Activated B cell treated with CpG ODN at 0.5 μM for 24 hours (primary cell): ENCODE results near the gene HDAC4. TPM values are rescaled to one million over a fixed set of nuclear protein-coding genes. Genes with fewer than 3 reads are reported as not detected.

Experiments
- ATAC-seq: fragments of 200-7000 bp; cut with Tn5 transposase; one replicate; pipeline ENCODE4 v1.10.0; 2021; ENCODE audit warnings: low read depth, mild to moderate bottlenecking, moderate library complexity
- CTCF ChIA-PET: fragments of 350-600 bp; sonication (Branson Sonifier 250); formaldehyde crosslinking; loops from one replicate; lab custom pipeline; 2021; ENCODE audit warnings: antibody characterized with exemption; lab: Charles Lee
- POLR2A ChIA-PET: fragments of 350-600 bp; sonication (Branson Sonifier 250); formaldehyde crosslinking; loops from one replicate; lab custom pipeline; 2021; ENCODE audit warnings: antibody characterized with exemption; lab: Charles Lee
- DNase-seq: peaks from one replicate; pipeline ENCODE4 v3.0.0; 2022
- H3K27ac Mint-ChIP-seq: one replicate; pipeline ENCODE4 v1.8.0; 2020; ENCODE audit warnings: mixed read lengths
- H3K27me3 Mint-ChIP-seq: one replicate; pipeline ENCODE4 v1.8.0; 2021; ENCODE audit warnings: mixed read lengths
- H3K36me3 Mint-ChIP-seq: one replicate; pipeline ENCODE4 v1.8.0; 2021; ENCODE audit warnings: low read depth, mixed read lengths
- H3K4me1 Mint-ChIP-seq: one replicate; pipeline ENCODE4 v1.8.0; 2021; ENCODE audit warnings: mixed read lengths
- H3K4me3 Mint-ChIP-seq: one replicate; pipeline ENCODE4 v1.8.0; 2020; ENCODE audit warnings: mild to moderate bottlenecking, mixed read lengths
- H3K9me3 Mint-ChIP-seq: one replicate; pipeline ENCODE4 v1.8.0; 2020; ENCODE audit warnings: mixed read lengths
- CTCF ChIP-seq: fragments of 200-600 bp; IDR thresholded peaks from one replicate; pipeline ENCODE4 v1.8.0; 2022; ENCODE audit warnings: antibody characterized with exemption, mild to moderate bottlenecking
- intact Hi-C: fragments of 100-400 bp; cut with micrococcal nuclease; formaldehyde crosslinking; loops from one replicate; pipeline ENCODE4 v1.15.1; 2024
- total RNA-seq: library from RNA; stranded (reverse); gene quantifications from 2 replicates; pipeline ENCODE4 v1.2.3, GENCODE V29; 2022

The HDAC4 gene
- total RNA-seq, 1 donor from 2014 or later, result 31.9 TPM

DNA sequence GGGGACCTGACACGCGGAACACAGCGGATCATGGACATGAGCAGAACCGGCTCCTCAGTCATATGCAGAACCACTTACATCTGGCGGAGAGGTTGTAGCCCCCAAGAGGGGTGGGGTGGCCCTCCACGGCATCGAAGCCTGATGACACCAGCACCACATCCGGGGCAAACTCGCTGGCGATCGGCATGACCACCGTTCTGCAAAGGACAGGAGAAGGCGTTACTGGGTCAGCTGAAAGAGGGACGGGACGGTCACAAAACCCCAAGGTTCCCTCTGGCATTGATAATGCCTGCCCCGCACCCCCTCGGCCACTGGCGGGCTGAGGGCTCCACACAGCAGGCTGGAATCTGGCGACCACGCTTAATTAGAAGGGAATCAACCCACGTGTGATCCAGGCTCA lies 332.4 kb downstream of the HDAC4 start:
- ATAC-seq (no peak), DNase-seq (no peak)
- POLR2A ChIA-PET, result no interaction called here
- Mint-ChIP-seq H3K36me3 (peaks cover 40% of the 10 kb centered on the region), H3K4me1 (no peaks in the 10 kb centered on the region), H3K27ac (no peak overlapping the region), H3K9me3 (no peaks in the 10 kb centered on the region), H3K4me3 (no peak overlapping the region), H3K27me3 (no peaks in the 10 kb centered on the region)
- intact Hi-C loops, result no loop called here
- TF ChIP-seq CTCF, result no peak
- CTCF ChIA-PET, result no interaction called here

- Mint-ChIP-seq H3K27ac (no peak overlapping the region), H3K9me3 (no peaks in the 10 kb centered on the region), H3K36me3 (peaks cover 31% of the 10 kb centered on the region), H3K4me3 (no peak overlapping the region), H3K27me3 (no peaks in the 10 kb centered on the region), H3K4me1 (no peaks in the 10 kb centered on the region)
- ChIA-PET POLR2A (no interaction called here), CTCF (no interaction called here)
- TF ChIP-seq CTCF, result no peak
- intact Hi-C loops, result no loop called here
- DNase-seq (no peak), ATAC-seq (no peak)
These were observed 333.5 kb downstream of the HDAC4 start for GRCh38 chr2:239067196-239067865.

- Mint-ChIP-seq H3K36me3 (peaks cover 26% of the 10 kb centered on the region), H3K27ac (no peak overlapping the region), H3K9me3 (no peaks in the 10 kb centered on the region), H3K27me3 (no peaks in the 10 kb centered on the region), H3K4me3 (no peak overlapping the region), H3K4me1 (no peaks in the 10 kb centered on the region)
- POLR2A ChIA-PET, result no interaction called here
- CTCF ChIA-PET, result no interaction called here
- TF ChIP-seq CTCF, result no peak
- intact Hi-C loops, result no loop called here
- no peak for ATAC-seq
- DNase-seq, result no peak
These were observed 334.2 kb downstream of the HDAC4 start for GRCh38 chr2:239066597-239066996.

DNA sequence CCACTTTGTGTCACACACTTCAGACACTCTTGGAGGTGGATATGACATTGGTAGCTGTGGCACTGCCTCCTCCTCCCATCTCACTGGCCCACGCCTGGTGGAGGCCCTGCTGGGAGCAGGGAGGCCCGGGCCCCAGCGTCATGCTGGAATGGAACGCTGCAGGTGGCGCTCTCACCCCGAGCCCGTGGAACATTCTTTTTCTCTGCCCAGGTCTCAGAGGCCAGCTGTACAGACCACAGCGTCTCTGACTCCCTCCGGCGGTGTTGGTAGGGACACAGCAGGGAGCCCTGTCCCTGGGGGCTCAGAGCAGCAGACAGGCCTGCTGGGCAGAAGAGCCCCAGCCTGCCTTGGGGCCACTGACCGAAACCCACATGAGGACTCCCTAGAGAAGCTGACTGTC lies 334.9 kb downstream of the HDAC4 start:
- intact Hi-C loops, result no loop called here
- peaks cover 28% of the 10 kb centered on the region for H3K36me3 Mint-ChIP-seq
- no peak for TF ChIP-seq CTCF
- H3K4me1 Mint-ChIP-seq, result no peaks in the 10 kb centered on the region
- CTCF ChIA-PET, result no interaction called here
- no peak for ATAC-seq
- H3K4me3 Mint-ChIP-seq, result no peak overlapping the region
- H3K27me3 Mint-ChIP-seq, result no peaks in the 10 kb centered on the region
- H3K27ac Mint-ChIP-seq, result no peak overlapping the region
- POLR2A ChIA-PET, result no interaction called here
- no peaks in the 10 kb centered on the region for H3K9me3 Mint-ChIP-seq
- DNase-seq, result no peak

DNA sequence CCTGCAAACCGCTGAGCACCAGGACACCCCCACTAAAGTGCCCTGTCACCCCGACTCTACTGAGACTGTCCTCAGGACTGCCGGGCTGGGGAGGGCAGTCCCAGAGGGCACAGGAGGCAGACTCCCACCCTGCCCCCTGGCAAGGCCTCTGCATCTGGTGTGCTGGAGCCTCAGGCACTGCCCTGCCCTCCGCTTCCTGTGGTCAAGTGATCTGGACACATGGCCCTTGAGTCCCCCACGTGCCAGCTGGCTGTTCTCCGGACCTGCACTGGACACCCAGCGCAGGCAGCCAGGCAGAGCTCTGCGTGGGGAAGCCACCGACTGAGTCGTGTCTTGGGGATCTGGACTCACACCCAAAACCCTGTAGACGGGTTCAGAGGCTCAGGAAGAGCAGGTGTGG lies 335.3 kb downstream of the HDAC4 start:
- intact Hi-C loops, result no loop called here
- ChIA-PET CTCF (no interaction called here), POLR2A (no interaction called here)
- no peak overlapping the region for H3K27ac Mint-ChIP-seq
- no peak overlapping the region for H3K4me3 Mint-ChIP-seq
- no peaks in the 10 kb centered on the region for H3K4me1 Mint-ChIP-seq
- ATAC-seq, result no peak
- H3K9me3 Mint-ChIP-seq, result no peaks in the 10 kb centered on the region
- no peaks in the 10 kb centered on the region for H3K27me3 Mint-ChIP-seq
- no peak for TF ChIP-seq CTCF
- peaks cover 27% of the 10 kb centered on the region for H3K36me3 Mint-ChIP-seq
- DNase-seq, result no peak
